Activated naive CD4-positive, alpha-beta T cell treated with anti-CD3 and anti-CD28 coated beads, Interleukin-2, amount 10 ng/mL, durations not matched to agents 5 hours and 36 hours (primary cell): Measurements from ENCODE around the gene OR8B2. TPM values are rescaled to one million over a fixed set of nuclear protein-coding genes. Genes with fewer than 3 reads are reported as not detected.

Experiments
- total RNA-seq, 2 experiments: library from RNA; stranded (reverse); gene quantifications; one replicate each; pipeline ENCODE4 v1.2.3, GENCODE V29; 2021

The OR8B2 gene, protein sequence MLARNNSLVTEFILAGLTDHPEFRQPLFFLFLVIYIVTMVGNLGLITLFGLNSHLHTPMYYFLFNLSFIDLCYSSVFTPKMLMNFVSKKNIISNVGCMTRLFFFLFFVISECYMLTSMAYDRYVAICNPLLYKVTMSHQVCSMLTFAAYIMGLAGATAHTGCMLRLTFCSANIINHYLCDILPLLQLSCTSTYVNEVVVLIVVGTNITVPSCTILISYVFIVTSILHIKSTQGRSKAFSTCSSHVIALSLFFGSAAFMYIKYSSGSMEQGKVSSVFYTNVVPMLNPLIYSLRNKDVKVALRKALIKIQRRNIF
- total RNA-seq, result not detected

DNA sequence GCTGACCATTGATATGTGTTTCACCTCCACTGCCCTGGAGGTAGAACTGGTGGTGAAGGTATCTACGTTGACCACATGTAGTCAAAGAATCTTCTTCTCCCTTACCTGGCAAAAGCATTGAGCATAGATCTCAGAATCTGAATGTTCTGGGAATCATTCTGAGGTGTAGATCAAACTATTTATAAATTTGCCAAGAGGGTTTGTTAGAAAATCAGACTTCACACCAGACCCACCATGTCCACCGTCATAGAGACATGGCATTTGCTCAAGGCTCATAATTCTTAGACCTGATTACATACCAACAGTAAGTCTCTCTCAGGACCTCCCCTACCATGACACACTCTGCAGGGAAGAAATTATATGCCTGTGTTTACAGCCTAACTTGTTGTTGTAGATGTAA, at the start of gene OR8B2:
OR8B2 (minus strand) TSS at position 101 of the 400 bp plus-strand sequence. CDS start 1,156 bp downstream, outside the sequence.

DNA sequence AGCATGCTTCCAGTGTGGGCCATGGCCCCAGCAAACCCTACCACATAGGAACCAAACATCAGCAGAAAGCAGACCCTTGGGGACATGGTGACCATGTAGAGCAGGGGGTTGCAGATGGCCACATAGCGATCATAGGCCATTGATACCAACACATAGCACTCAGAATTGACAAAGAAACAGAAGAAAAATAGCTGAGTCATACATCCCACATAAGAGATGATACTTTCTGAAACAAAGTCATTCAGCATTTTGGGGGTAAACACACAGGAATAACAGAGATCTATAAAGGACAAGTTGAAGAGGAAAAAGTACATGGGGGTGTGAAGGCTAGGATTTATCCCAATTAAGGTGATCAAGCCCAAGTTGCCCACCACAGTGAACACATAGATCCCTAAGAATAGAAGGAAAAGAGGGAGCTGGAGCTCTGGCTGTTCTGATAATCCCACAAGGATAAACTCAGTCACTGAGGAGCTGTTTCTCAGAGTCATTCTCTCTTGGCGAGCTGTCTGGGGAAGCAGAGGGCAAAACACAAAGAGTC, 40.2 kb upstream of the OR8B2 start, which contains the start of gene OR8B4:
OR8B4 (minus strand) TSS at position 488 of the 538 bp plus-strand sequence; CDS start at position 488, 0 bp downstream.

DNA sequence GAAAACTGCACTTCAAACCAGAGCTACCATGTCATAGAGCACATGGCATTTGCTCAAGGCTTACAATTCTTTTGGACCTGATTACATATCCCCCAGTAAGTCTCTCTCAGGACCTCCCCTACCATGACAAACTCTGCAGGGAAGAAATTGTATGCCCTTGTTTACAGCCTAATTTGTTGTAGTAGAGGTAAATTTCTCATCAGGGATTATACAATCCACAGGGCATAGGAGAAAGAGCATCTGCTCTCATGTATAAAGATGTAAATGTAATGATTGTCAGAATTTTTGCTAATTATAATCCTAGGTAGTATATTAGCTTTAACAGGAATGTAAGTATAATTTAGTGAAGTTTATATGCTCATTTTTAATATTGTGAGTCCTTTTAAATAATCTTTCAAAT, 14.6 kb upstream of the OR8B2 start, which contains the start of gene OR8B3:
OR8B3 (minus strand) TSS at position 101 of the 400 bp plus-strand sequence. CDS start 1,673 bp downstream, outside the sequence.

Other genes with a start within 250 kb of the OR8B2 start
- gene OR10D3, start 201.2 kb downstream of the OR8B2 start, total RNA-seq, result not detected
- gene OR8G1, start 143.4 kb downstream of the OR8B2 start, total RNA-seq, result not detected
- not detected for gene OR8G5, start 128.1 kb downstream of the OR8B2 start, total RNA-seq
- not detected for gene OR8D1, start 70.5 kb downstream of the OR8B2 start, total RNA-seq
- not detected for gene OR8D2, start 64.3 kb downstream of the OR8B2 start, total RNA-seq
- not detected for gene OR8B3, start 14.5 kb upstream of the OR8B2 start, total RNA-seq
- gene OR8B4, start 40.4 kb upstream of the OR8B2 start, total RNA-seq, result not detected
- gene OR8B8, start 61.2 kb upstream of the OR8B2 start, total RNA-seq, result not detected
- not detected for gene OR8B12, start 159.2 kb upstream of the OR8B2 start, total RNA-seq
- gene OR8A1, start 185.5 kb upstream of the OR8B2 start, total RNA-seq, result not detected
- not detected for gene PANX3, start 226.9 kb upstream of the OR8B2 start, total RNA-seq
- gene TBRG1, start 238.4 kb upstream of the OR8B2 start, total RNA-seq, result 10 to 100 TPM; 39.9 to 41.9 TPM